HG02763 (cell line): ENCODE data around the gene MMP24.
"Not testable (repeated sequence)": the region's sequence is repeated elsewhere in the genome, so short reads cannot be mapped to it uniquely, and the experiment has no call there.

Experiments
- ATAC-seq: cut with Tn5 transposase; IDR thresholded peaks from one replicate; pipeline ENCODE4 v1.9.1; 2021; ENCODE audit warnings: mild to moderate bottlenecking, moderate library complexity; ENCODE audit not compliant: unreplicated experiment

MMP24 gene

DNA sequence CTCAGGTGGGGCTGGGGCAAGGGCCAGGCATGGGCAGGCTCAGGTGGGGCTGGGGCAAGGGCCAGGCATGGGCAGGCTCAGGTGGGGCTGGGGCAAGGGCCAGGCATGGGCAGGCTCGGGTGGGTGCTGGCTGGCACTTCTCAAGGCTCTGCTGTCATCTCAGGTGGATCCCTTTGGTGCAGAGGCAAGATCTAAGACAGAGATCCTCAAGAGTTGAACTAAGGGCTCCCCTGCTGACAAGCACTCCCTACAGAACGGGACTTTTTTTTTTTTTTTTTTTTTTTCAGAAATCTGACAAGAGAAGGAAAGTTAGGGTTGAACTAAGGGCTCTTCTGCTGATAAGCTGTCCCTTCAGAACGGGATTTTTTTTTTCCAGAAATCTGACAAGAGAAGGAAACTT, 26.5 kb downstream of the MMP24 start:
- ATAC-seq = no peak

GRCh38 chr20:35254448-35254999, 28.0 kb downstream of the MMP24 start:
- no peak for ATAC-seq

- ATAC-seq = no peak
Observed at GRCh38 chr20:35257175-35257909, 30.9 kb downstream of the MMP24 start.

DNA sequence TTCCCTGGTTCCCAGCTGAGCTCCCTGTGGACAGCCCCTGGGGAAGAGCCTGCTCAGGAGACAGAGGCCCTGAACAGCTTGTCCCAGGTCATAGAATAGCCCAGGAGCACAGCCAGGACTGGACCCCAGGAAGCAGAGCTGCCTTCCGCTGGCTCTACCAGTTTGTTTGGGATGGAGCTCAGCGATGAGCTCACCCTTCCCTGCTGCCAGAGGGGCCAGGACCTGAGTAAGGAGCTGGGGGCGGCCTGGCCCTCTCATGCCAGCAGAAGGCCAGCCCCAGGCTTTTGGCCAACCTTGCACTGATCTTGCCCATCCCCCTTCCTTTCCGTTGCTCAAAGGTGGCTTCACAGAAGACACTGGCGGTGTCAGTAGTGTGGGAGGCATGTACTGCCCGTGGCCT, 33.9 kb downstream of the MMP24 start:
- no peak for ATAC-seq

DNA sequence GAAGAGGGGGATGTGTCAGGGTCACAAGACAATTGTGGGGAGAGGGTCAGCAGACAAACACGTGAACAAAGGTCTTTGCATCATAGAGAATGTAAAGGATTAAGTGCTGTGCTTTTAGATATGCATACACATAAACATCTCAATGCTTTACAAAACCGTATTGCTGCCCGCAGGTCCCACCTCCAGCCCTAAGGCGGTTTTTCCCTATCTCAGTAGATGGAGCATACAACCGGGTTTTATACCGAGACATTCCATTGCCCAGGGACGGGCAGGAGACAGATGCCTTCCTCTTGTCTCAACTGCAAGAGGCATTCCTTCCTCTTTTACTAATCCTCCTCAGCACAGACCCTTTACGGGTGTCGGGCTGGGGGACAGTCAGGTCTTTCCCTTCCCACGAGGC, 35.8 kb downstream of the MMP24 start:
- ATAC-seq = not testable (repeated sequence)

- not testable (repeated sequence) for ATAC-seq
Observed at GRCh38 chr20:35262731-35263531, 36.4 kb downstream of the MMP24 start.

DNA sequence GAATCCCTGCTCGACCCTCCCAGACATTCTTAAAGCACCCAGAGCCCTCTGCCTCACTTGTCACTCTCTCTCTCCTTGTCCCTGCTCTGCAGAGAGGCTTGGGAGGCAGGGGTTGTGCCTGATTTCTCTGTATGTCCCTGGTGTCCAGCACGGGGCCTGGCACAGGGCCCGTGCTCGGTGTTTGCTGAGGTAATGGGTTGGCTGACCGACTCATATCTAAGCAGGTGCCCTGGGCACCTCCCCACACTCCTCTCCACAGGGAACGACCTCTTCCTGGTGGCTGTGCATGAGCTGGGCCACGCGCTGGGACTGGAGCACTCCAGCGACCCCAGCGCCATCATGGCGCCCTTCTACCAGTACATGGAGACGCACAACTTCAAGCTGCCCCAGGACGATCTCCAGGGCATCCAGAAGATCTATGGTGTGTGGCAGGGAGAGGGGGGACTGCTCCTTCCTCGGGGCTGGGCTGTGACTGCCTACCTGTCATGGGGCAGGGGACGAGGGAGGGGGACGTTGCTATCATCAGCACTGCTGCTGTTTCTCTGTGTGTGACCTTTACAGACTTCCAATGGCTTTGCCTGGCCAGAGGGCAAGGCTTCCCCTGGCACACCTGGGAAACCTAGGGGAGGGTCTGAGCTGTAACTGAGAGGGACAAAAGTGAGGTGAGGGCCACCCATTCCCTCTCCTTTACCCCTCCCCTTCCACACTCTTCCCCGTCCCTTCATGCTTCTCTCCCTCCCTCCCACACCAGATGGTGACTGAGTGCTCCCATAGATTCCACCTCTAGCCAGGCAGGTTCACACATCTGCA, 37.2 kb downstream of the MMP24 start:
- ATAC-seq = no peak

DNA sequence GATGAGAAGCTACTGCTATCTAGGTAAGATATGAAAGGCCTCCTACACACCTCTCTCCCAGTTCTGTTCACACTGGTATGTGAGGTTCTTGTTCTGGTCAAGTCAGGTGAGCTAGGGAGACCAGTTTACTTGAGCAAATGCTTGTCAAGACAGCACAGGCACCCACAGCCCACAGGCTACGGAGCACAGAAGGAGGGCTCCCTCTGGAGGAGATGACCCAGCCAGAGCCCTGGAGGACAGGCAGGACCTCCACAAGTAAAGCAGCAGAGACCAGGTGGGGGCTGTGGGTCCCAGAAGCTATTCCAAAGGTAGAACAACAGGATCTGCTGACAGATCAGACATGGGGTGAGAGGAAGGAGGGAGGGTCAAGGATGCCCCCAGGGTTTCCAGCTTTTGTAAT, 38.3 kb downstream of the MMP24 start:
- no peak for ATAC-seq

DNA sequence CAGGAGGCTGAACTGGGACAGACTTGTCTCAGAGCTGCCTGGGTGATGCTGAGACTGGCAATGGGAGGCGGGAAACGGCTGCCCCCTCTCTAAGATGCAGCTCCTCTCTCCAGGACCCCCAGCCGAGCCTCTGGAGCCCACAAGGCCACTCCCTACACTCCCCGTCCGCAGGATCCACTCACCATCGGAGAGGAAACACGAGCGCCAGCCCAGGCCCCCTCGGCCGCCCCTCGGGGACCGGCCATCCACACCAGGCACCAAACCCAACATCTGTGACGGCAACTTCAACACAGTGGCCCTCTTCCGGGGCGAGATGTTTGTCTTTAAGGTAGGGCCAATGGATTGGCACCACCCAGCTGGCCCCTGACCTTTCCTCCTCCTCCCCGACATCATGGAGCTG, 40.6 kb downstream of the MMP24 start:
- no peak for ATAC-seq

- no peak for ATAC-seq
Observed at GRCh38 chr20:35269055-35269781, 42.7 kb downstream of the MMP24 start.

GRCh38 chr20:35270021-35270902, 43.8 kb downstream of the MMP24 start:
- no peak for ATAC-seq

DNA sequence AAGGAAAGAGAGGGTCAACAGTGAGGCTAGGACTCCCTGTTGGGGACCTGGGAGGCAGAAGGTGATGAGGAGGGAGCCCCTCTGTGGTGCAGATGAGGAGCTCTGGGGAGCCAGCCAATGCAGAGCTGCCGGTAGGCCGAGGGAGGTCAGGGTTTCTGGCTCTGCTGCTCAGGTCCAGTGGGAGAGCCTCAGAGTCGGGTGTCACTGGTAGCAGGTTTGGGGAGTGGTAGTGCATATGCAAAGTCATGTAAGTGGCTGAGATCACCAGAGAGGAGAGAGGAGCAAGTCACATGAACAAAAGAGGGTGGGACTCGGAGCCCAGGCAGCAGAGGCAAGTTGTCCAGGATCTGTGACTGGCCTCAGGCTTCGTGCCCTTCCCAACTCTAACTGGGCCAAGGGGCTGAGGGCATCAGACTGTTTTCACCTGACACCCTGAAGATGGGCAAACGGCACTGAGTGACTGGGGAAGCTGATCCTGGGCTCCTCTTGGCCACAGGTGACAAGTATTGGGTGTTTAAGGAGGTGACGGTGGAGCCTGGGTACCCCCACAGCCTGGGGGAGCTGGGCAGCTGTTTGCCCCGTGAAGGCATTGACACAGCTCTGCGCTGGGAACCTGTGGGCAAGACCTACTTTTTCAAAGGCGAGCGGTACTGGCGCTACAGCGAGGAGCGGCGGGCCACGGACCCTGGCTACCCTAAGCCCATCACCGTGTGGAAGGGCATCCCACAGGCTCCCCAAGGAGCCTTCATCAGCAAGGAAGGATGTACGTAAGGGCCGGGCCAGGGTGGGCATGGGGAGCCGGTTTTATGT, 44.8 kb downstream of the MMP24 start:
- no peak for ATAC-seq

GRCh38 chr20:35271904-35272303, 45.4 kb downstream of the MMP24 start:
- no peak for ATAC-seq

GRCh38 chr20:35273449-35274171, 47.1 kb downstream of the MMP24 start:
- ATAC-seq = no peak

GRCh38 chr20:35274172-35275092, 47.9 kb downstream of the MMP24 start:
- ATAC-seq = no peak

DNA sequence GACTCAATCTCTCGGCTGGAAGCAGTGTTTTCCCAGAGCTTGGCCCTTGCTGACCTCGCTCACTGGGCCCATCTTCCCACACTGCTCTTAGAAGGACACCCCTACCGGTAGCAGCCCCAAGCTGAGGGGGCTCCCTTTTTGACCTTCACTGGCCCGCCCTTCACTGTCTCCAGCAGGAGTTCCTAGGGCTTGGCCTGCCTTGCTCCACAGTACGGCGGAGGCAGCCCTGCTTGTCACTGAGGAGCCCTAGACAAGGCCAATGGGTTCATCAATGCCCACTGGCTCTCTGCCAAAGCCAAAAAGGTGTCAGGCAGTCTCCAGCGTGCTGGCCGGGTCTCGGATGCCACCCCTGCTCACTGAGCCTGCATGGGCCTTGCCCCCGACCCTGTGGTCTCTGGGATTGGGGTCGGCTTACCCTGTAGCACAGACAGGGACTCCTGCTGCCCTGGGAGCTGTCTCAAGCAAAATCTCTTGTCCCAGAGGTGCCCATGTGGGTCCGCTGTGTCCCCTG, 49.3 kb downstream of the MMP24 start:
- no peak for ATAC-seq

- ATAC-seq = no peak
Observed at GRCh38 chr20:35276408-35276807, 49.9 kb downstream of the MMP24 start.
